ENCODE results near the gene NINJ1.

DNA sequence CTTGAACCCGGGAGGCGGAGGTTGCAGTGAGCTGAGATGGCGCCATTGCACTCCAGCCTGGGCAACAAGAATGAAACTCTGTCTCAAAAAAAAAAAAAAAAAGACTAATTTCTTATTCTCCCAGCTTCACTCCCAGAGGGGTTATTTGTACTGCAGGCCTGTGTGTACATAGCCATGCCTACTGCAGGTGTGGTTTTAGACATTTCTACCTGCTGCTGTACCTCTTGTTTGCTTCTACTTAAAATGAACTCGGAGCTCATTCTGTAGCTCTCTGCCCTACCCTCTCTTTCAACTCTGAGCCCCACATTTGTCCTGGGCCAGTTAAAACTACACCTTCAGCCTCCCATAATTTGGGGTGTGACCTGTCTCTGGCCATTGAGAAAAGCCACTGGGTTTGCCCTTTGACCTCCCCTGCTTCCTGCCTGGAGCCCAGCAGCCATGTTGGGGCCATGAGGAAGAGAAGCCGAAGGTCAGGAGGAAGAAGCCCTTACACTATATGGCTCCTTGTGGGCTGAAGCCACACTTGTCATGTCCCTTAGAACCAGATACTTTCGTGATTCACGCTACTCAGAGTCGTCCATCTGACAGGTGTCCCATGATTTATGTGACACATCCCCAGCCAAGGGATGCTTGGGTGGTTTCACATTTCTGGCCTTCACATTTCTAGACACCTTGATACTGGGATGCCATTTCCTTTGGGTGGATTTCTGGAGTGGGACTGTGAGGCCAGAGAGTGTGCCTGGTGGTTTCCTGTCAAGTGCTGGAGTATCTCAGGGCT is 47.4 kb downstream of the NINJ1 start:
- TF ChIP-seq, protein P1, sequence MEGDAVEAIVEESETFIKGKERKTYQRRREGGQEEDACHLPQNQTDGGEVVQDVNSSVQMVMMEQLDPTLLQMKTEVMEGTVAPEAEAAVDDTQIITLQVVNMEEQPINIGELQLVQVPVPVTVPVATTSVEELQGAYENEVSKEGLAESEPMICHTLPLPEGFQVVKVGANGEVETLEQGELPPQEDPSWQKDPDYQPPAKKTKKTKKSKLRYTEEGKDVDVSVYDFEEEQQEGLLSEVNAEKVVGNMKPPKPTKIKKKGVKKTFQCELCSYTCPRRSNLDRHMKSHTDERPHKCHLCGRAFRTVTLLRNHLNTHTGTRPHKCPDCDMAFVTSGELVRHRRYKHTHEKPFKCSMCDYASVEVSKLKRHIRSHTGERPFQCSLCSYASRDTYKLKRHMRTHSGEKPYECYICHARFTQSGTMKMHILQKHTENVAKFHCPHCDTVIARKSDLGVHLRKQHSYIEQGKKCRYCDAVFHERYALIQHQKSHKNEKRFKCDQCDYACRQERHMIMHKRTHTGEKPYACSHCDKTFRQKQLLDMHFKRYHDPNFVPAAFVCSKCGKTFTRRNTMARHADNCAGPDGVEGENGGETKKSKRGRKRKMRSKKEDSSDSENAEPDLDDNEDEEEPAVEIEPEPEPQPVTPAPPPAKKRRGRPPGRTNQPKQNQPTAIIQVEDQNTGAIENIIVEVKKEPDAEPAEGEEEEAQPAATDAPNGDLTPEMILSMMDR (IDR thresholded peaks at IDR 0.05) = no peak
- TF ChIP-seq POLR2A (IDR thresholded peaks at IDR 0.05) = no peak

All from lower leg skin (tissue), 3 donors.